ENCODE data around the gene RBM26. TPM values are rescaled to one million over a fixed set of nuclear protein-coding genes. Genes with fewer than 3 reads are reported as not detected.
"Not testable (repeated sequence)": the region's sequence is repeated elsewhere in the genome, so short reads cannot be mapped to it uniquely, and the experiment has no call there.

The RBM26 gene
- total RNA-seq, 3 donors from 2014 or later (not counting 1 experiment from before 2014, with no cell fraction given): 59.3 to 70.3 (median 66.5) TPM

- H3K27ac ChIP-seq (ENCODE audit: low read length): no peak overlapping the region
- no peak overlapping the region for H3K4me3 Mint-ChIP-seq
- TF ChIP-seq CTCF (IDR thresholded peaks at IDR 0.05): no peak
- H3K36me3 Mint-ChIP-seq: no peaks in the 10 kb centered on the region
- H3K4me1 Mint-ChIP-seq: no peaks in the 10 kb centered on the region
- H3K27me3 Mint-ChIP-seq (ENCODE audit: low read depth in 2 of 2): peaks cover 0 to 2% of the 10 kb centered on the region in 2 donors
- no peaks in the 10 kb centered on the region for H3K9me3 Mint-ChIP-seq
- intact Hi-C loops (cut with micrococcal nuclease): no loop called here
- H3K4me3 ChIP-seq (ENCODE audit: low read length): no peak overlapping the region
- H3K9me3 ChIP-seq (ENCODE audit: control insufficient read depth, insufficient read depth, low read length): no peaks in the 10 kb centered on the region
- DNase-seq: no peak
- H3K27ac Mint-ChIP-seq: no peak overlapping the region
- ATAC-seq: no peak
- H3K36me3 ChIP-seq (ENCODE audit: control insufficient read depth, insufficient read depth, low read length): no peaks in the 10 kb centered on the region
- no peaks in the 10 kb centered on the region for H3K27me3 ChIP-seq (ENCODE audit: control insufficient read depth, insufficient read depth, low read length)
- 87% methylated on average over 3 of the region's 3 CpGs for WGBS (ENCODE audit: insufficient coverage)
- no peaks in the 10 kb centered on the region for H3K4me1 ChIP-seq (ENCODE audit: control insufficient read depth, insufficient read depth, low read length)
These were observed 124.7 kb downstream of the RBM26 start for GRCh38 chr13:79281339-79281747.

GRCh38 chr13:79279735-79280134, 126.3 kb downstream of the RBM26 start:
- intact Hi-C loops (cut with micrococcal nuclease); H3K4me1 Mint-ChIP-seq; H3K27me3 Mint-ChIP-seq (ENCODE audit: low read depth in 2 of 2); H3K36me3 Mint-ChIP-seq; H3K36me3 ChIP-seq (ENCODE audit: control insufficient read depth, insufficient read depth, low read length); DNase-seq; H3K4me3 ChIP-seq (ENCODE audit: low read length); ATAC-seq; H3K27ac Mint-ChIP-seq; H3K4me1 ChIP-seq (ENCODE audit: control insufficient read depth, insufficient read depth, low read length); H3K9me3 ChIP-seq (ENCODE audit: control insufficient read depth, insufficient read depth, low read length); H3K27ac ChIP-seq (ENCODE audit: low read length); H3K27me3 ChIP-seq (ENCODE audit: control insufficient read depth, insufficient read depth, low read length); H3K9me3 Mint-ChIP-seq; H3K4me3 Mint-ChIP-seq: not testable (repeated sequence)
- WGBS (ENCODE audit: insufficient coverage): 88% methylated on average over 12 of the region's 12 CpGs

GRCh38 chr13:79273045-79273444, 133.0 kb downstream of the RBM26 start:
- Histone ChIP-seq H3K27me3 (ENCODE audit: control insufficient read depth, insufficient read depth, low read length) (no peaks in the 10 kb centered on the region), H3K4me1 (ENCODE audit: control insufficient read depth, insufficient read depth, low read length) (no peaks in the 10 kb centered on the region), H3K27ac (ENCODE audit: low read length) (no peak overlapping the region), H3K9me3 (ENCODE audit: control insufficient read depth, insufficient read depth, low read length) (no peaks in the 10 kb centered on the region), H3K4me3 (ENCODE audit: low read length) (no peak overlapping the region), H3K36me3 (ENCODE audit: control insufficient read depth, insufficient read depth, low read length) (no peaks in the 10 kb centered on the region)
- intact Hi-C loops (cut with micrococcal nuclease): no loop called here
- H3K4me3 Mint-ChIP-seq: no peak overlapping the region
- H3K4me1 Mint-ChIP-seq: no peaks in the 10 kb centered on the region
- H3K27me3 Mint-ChIP-seq (ENCODE audit: low read depth in 2 of 2): peaks cover 3 to 13% of the 10 kb centered on the region in 2 donors
- H3K27ac Mint-ChIP-seq: no peak overlapping the region
- ATAC-seq (no peak), DNase-seq (no peak)
- no peaks in the 10 kb centered on the region for H3K9me3 Mint-ChIP-seq
- TF ChIP-seq CTCF (IDR thresholded peaks at IDR 0.05): no peak
- no peaks in the 10 kb centered on the region for H3K36me3 Mint-ChIP-seq

GRCh38 chr13:79271616-79272015, 134.4 kb downstream of the RBM26 start:
- H3K4me1 Mint-ChIP-seq: no peaks in the 10 kb centered on the region
- no peaks in the 10 kb centered on the region for H3K9me3 Mint-ChIP-seq
- Histone ChIP-seq H3K4me1 (ENCODE audit: control insufficient read depth, insufficient read depth, low read length) (no peaks in the 10 kb centered on the region), H3K27ac (ENCODE audit: low read length) (no peak overlapping the region), H3K9me3 (ENCODE audit: control insufficient read depth, insufficient read depth, low read length) (no peaks in the 10 kb centered on the region), H3K36me3 (ENCODE audit: control insufficient read depth, insufficient read depth, low read length) (no peaks in the 10 kb centered on the region), H3K27me3 (ENCODE audit: control insufficient read depth, insufficient read depth, low read length) (no peaks in the 10 kb centered on the region), H3K4me3 (ENCODE audit: low read length) (no peak overlapping the region)
- 44% methylated on average over 1 of the region's 1 CpG for WGBS (ENCODE audit: insufficient coverage)
- intact Hi-C loops (cut with micrococcal nuclease): no loop called here
- no peak overlapping the region for H3K4me3 Mint-ChIP-seq
- H3K27ac Mint-ChIP-seq: no peak overlapping the region
- no peak for TF ChIP-seq CTCF (IDR thresholded peaks at IDR 0.05)
- no peak for DNase-seq
- peaks cover 3 to 13% of the 10 kb centered on the region in 2 donors for H3K27me3 Mint-ChIP-seq (ENCODE audit: low read depth in 2 of 2)
- H3K36me3 Mint-ChIP-seq: no peaks in the 10 kb centered on the region
- ATAC-seq: no peak

Measured in natural killer cell (primary cell).